Nephron (organoid): ENCODE data around the gene CHRNA1.

Experiments
- H3K27ac Mint-ChIP-seq, 3 experiments: 2 replicates each; pipeline ENCODE4 v1.8.0; 2020; ENCODE audit warnings: mixed read lengths in 3 of 3, mild to moderate bottlenecking in 2 of 3, moderate library complexity in 1 of 3
- H3K27me3 Mint-ChIP-seq: 2 replicates; pipeline ENCODE4 v1.8.0; 2021; ENCODE audit warnings: low read depth, mild to moderate bottlenecking, moderate library complexity, mixed read lengths
- H3K36me3 Mint-ChIP-seq: 2 replicates; pipeline ENCODE4 v1.8.0; 2020; ENCODE audit warnings: low read depth, mixed read lengths
- H3K4me1 Mint-ChIP-seq: 2 replicates; pipeline ENCODE4 v1.8.0; 2020; ENCODE audit warnings: mixed read lengths
- H3K4me3 Mint-ChIP-seq, 3 experiments: 2 replicates each; pipeline ENCODE4 v1.8.0; 2020; ENCODE audit warnings: mild to moderate bottlenecking in 3 of 3, mixed read lengths in 3 of 3, moderate library complexity in 2 of 3
- H3K9me3 Mint-ChIP-seq: 2 replicates; pipeline ENCODE4 v1.8.0; 2020; ENCODE audit warnings: mixed read lengths
- CTCF ChIP-seq, 3 experiments: fragments of 200-600 bp; sonication (generic); IDR thresholded peaks; one replicate each; pipeline ENCODE4 v1.5.0; 2021; ENCODE audit warnings: antibody characterized with exemption in 3 of 3; ENCODE audit not compliant: unreplicated experiment in 3 of 3

CHRNA1 gene

DNA sequence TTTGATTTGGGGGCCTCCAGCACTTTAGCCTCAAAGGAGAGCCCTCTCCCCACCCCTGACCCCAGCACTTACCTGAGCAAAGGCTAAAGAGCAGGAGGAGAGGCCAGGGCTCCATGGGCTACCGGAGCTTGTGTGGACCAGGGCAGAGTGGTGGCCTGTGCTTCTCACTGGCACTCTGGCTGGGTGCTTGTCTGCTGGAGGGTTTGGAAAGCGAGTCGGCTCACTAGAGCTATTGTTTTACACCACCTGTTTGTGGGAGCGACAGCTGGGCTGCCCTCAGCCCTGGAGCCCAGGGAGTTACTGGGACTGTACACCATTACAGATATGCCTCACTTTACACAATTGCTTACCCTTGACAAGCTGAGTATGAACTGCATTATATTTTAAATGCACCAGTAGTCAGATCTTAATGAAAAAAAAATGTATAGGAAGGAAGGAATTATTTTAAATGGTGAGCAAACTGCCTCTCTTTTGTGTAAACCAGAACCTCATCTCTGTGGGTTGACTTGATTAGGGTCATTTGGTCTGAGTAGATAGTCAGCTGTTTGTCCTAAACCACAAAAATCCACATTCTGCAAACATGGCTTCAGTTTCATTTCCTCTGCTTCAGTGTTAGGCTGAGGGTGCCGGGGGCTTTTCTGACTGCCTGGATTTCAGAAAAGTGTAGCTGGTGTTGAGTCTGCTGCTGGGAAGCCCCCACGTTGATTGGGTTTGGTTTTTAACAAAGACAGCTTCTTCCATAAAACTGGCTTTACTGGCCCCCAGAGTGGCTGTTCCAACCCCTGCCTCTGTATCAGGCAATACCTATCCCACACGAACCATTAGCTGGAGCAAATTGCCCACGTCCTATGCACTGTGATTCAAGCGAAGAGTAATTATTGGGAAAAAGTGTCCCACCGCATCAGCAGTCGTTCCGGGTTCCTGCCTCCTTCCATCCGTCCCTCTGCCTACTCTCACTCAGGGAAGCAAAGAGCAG is at the start of gene CHRNA1:
Gene CHRNA1 (minus strand): TSS at position 193 of the 976 bp plus-strand sequence. CDS start 78 bp downstream, at position 115.
- no peaks in the 10 kb centered on the region for H3K36me3 Mint-ChIP-seq
- peak within 1 kb of the TSS; percentile 69 to 99 (median 88) for H3K4me3 Mint-ChIP-seq
- peak within 1 kb of the TSS; percentile 93 to 95 (median 94) for H3K27ac Mint-ChIP-seq
- no peaks in the 10 kb centered on the region for H3K9me3 Mint-ChIP-seq
- peaks cover 72% of the 10 kb centered on the region for H3K4me1 Mint-ChIP-seq
- TF ChIP-seq CTCF (IDR thresholded peaks at IDR 0.05; ENCODE audit: unreplicated experiment in 3 of 3): no peak
- H3K27me3 Mint-ChIP-seq: no peaks in the 10 kb centered on the region

GRCh38 chr2:174812037-174812436 is 47.8 kb upstream of the CHRNA1 start:
- Mint-ChIP-seq H3K9me3 (no peaks in the 10 kb centered on the region), H3K36me3 (peaks cover 29% of the 10 kb centered on the region), H3K27ac (no peak overlapping the region), H3K27me3 (no peaks in the 10 kb centered on the region), H3K4me3 (no peak overlapping the region), H3K4me1 (peaks cover 29% of the 10 kb centered on the region)
- no peak for TF ChIP-seq CTCF (IDR thresholded peaks at IDR 0.05; ENCODE audit: unreplicated experiment in 3 of 3)

- Mint-ChIP-seq H3K36me3 (peaks cover 43% of the 10 kb centered on the region), H3K27ac (peak overlapping the region; percentile 54 to 91 (median 75)), H3K27me3 (no peaks in the 10 kb centered on the region), H3K4me3 (no peak overlapping the region), H3K9me3 (no peaks in the 10 kb centered on the region), H3K4me1 (peaks cover 28% of the 10 kb centered on the region)
- TF ChIP-seq CTCF (IDR thresholded peaks at IDR 0.05; ENCODE audit: unreplicated experiment in 3 of 3): no peak
These were observed 43.7 kb upstream of the CHRNA1 start for GRCh38 chr2:174807931-174808330.

DNA sequence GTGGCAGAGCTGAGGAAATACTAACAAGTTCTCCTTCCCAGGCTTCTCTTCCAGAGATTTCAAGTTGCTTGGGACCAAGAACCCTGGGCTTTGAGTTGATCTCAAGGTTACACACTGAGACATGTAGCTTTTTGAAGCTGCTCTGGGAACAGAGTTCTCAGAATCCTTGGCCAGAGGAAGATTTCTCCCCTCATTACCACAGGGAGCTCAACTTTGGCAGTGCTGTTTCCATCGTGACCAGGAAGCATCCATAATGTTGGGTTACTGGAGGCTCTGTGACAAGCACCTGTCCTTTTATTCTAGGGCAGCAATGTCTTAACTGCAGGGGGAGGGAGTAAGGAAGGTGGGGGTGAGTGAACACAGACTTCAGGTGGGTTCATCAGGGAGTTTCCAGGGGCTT is 41.5 kb upstream of the CHRNA1 start:
- H3K27ac Mint-ChIP-seq: no peak overlapping the region
- no peak overlapping the region for H3K4me3 Mint-ChIP-seq
- H3K9me3 Mint-ChIP-seq: no peaks in the 10 kb centered on the region
- peaks cover 39% of the 10 kb centered on the region for H3K36me3 Mint-ChIP-seq
- no peaks in the 10 kb centered on the region for H3K27me3 Mint-ChIP-seq
- no peak for TF ChIP-seq CTCF (IDR thresholded peaks at IDR 0.05; ENCODE audit: unreplicated experiment in 3 of 3)
- peaks cover 28% of the 10 kb centered on the region for H3K4me1 Mint-ChIP-seq

DNA sequence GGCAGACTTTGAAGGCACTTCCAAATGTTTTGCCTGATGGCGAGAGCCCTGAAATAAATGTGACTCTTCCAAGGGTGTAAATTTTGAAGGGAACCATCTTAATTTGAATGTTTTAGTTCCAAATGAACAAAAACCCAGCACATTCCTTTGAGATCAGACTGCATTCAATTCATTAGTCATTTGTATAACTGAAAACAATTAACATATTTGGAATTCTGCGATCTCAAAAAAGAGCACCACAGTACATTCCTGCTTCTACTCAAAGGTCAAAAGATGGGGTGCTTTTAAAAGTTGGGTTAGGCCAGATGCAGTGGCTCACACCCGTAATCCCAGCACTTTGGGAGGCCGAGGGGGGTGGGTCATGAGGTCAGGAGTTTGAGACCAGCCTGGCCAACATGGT is 38.2 kb upstream of the CHRNA1 start:
- Mint-ChIP-seq H3K27ac (no peak overlapping the region), H3K27me3 (no peaks in the 10 kb centered on the region), H3K36me3 (peaks cover 42% of the 10 kb centered on the region), H3K9me3 (no peaks in the 10 kb centered on the region), H3K4me3 (no peak overlapping the region), H3K4me1 (peaks cover 29% of the 10 kb centered on the region)
- no peak for TF ChIP-seq CTCF (IDR thresholded peaks at IDR 0.05; ENCODE audit: unreplicated experiment in 3 of 3)
